ENCODE data around the gene CNST.
"Not testable (repeated sequence)": the region's sequence is repeated elsewhere in the genome, so short reads cannot be mapped to it uniquely, and the experiment has no call there.

The CNST gene

DNA sequence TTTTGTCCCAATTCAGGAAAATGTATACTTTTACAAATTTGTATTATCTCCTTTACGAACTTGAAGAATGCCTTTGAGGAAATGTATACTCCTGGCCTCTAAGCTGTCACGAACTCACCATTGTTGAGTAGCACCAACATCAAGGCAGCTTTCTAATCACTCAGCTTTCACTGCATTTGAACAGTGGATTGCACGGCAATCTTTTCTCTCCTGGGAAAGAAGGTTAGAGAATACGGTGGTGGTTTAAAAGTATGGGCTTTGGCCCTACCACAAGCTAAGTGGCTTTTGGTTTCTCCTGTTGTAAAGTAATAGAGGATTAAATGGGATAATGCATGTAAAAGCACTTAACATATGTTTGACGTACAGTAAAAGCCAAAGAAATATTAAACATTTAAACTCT is 57.8 kb downstream of the CNST start:
- Histone ChIP-seq H3K27me3 (ENCODE audit: control insufficient read depth, insufficient read depth, low read length) (no peaks in the 10 kb centered on the region), H3K9ac (ENCODE audit: low read length) (no peak overlapping the region), H3K4me3 (ENCODE audit: low read depth, low read length) (no peak overlapping the region), H3K27ac (ENCODE audit: low read depth, low read length) (no peak overlapping the region), H3K4me1 (ENCODE audit: control insufficient read depth, insufficient read depth, low read length) (no peaks in the 10 kb centered on the region), H3K36me3 (ENCODE audit: control insufficient read depth, insufficient read depth, low read length) (no peaks in the 10 kb centered on the region), H3K9me3 (ENCODE audit: control insufficient read depth, insufficient read depth, low read depth, low read length) (0 out of 2 replicates have a peak, but pooled peaks cover 2% of the 10 kb centered on the region)

DNA sequence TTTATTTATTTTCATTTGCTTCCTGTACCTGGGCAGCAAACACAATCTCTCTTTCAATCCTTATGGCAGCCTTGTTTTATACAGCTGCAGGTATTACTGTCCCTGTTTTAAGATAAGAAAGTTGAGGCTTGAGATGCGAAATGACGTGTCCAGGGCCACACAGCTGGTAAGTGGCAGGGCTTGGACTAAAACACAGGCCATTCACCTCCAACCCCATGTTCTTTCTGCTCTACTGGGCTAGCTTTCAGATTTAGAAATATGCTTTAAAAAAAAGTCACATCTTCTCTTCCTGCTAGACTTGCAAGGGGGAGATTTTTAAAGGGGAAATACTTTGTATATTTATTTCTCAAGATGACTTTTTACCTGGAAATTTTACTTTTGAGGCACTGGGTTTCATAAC is 62.8 kb downstream of the CNST start:
- Histone ChIP-seq H3K4me1 (ENCODE audit: control insufficient read depth, insufficient read depth, low read length) (no peaks in the 10 kb centered on the region; the same call in 1 of the 2 replicates), H3K27ac (ENCODE audit: low read depth, low read length) (no peak overlapping the region), H3K27me3 (ENCODE audit: control insufficient read depth, insufficient read depth, low read length) (no peaks in the 10 kb centered on the region), H3K4me3 (ENCODE audit: low read depth, low read length) (no peak overlapping the region), H3K36me3 (ENCODE audit: control insufficient read depth, insufficient read depth, low read length) (peaks cover 10% of the 10 kb centered on the region), H3K9ac (ENCODE audit: low read length) (no peak overlapping the region), H3K9me3 (ENCODE audit: control insufficient read depth, insufficient read depth, low read depth, low read length) (0 out of 2 replicates have a peak, but pooled peaks cover 2% of the 10 kb centered on the region)

GRCh38 chr1:246629976-246630375 is 63.7 kb downstream of the CNST start:
- peaks cover 15% of the 10 kb centered on the region for H3K36me3 ChIP-seq (ENCODE audit: control insufficient read depth, insufficient read depth, low read length)
- H3K27me3 ChIP-seq (ENCODE audit: control insufficient read depth, insufficient read depth, low read length): no peaks in the 10 kb centered on the region
- H3K9ac ChIP-seq (ENCODE audit: low read length): no peak overlapping the region
- H3K4me1 ChIP-seq (ENCODE audit: control insufficient read depth, insufficient read depth, low read length): no peaks in the 10 kb centered on the region; the same call in 1 of the 2 replicates
- no peak overlapping the region for H3K4me3 ChIP-seq (ENCODE audit: low read depth, low read length)
- no peak overlapping the region for H3K27ac ChIP-seq (ENCODE audit: low read depth, low read length)
- H3K9me3 ChIP-seq (ENCODE audit: control insufficient read depth, insufficient read depth, low read depth, low read length): 0 out of 2 replicates have a peak, but pooled peaks cover 2% of the 10 kb centered on the region

GRCh38 chr1:246631426-246631825 is 65.2 kb downstream of the CNST start:
- Histone ChIP-seq H3K27me3 (ENCODE audit: control insufficient read depth, insufficient read depth, low read length) (no peaks in the 10 kb centered on the region), H3K4me1 (ENCODE audit: control insufficient read depth, insufficient read depth, low read length) (no peaks in the 10 kb centered on the region; the same call in 1 of the 2 replicates), H3K27ac (ENCODE audit: low read depth, low read length) (no peak overlapping the region), H3K4me3 (ENCODE audit: low read depth, low read length) (no peak overlapping the region), H3K9me3 (ENCODE audit: control insufficient read depth, insufficient read depth, low read depth, low read length) (0 out of 2 replicates have a peak, but pooled peaks cover 2% of the 10 kb centered on the region), H3K36me3 (ENCODE audit: control insufficient read depth, insufficient read depth, low read length) (peaks cover 15% of the 10 kb centered on the region), H3K9ac (ENCODE audit: low read length) (no peak overlapping the region)

DNA sequence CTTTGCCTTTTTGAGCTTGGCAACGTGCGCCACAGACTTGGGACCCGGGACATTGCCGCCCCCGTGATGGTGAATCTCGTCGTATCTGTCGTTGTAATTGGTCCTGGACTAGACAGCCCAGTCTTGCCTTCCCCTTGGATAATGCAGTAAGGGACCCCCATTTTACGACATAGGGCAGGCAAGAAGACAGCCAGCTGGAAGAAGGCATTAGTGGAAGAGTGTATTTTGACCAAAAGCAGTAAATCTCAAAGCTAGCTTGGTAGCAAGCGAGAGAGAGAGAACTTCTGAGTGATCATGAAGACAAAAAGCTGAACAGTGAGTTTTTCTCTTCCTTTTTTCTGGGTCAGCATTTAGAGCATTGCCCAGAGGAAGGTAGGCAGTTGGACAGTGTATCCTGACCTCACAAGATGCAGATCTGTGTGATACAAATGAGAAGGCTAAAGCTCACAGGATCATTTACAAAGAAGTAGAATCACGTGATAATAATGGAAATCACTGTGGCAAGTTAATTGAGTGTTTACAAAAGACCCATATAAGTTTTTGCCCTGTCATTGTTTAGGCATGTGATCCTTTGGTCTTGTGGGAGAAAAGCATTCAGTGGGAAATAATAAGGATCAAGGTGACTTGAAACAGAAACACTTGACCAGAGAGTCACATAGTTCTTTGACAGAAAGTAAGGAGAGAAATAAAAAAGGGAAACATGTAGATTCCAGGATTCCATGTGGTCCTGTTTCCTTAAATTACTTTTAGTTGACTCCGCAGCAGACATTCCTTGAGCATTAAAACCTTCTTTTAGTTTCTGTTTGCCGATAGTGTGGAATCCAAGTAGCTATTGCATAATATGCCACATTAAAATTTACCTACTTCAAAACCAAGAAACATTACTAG is 66.3 kb downstream of the CNST start:
- H3K4me1 ChIP-seq (ENCODE audit: control insufficient read depth, insufficient read depth, low read length): no peaks in the 10 kb centered on the region; the same call in 1 of the 2 replicates
- peaks cover 25% of the 10 kb centered on the region for H3K36me3 ChIP-seq (ENCODE audit: control insufficient read depth, insufficient read depth, low read length)
- 0 out of 2 replicates have a peak overlapping the region, but pooled peaks have one; percentile 60 for H3K27ac ChIP-seq (ENCODE audit: low read depth, low read length)
- no peaks in the 10 kb centered on the region for H3K27me3 ChIP-seq (ENCODE audit: control insufficient read depth, insufficient read depth, low read length)
- H3K4me3 ChIP-seq (ENCODE audit: low read depth, low read length): no peak overlapping the region
- H3K9ac ChIP-seq (ENCODE audit: low read length): no peak overlapping the region
- no peaks in the 10 kb centered on the region for H3K9me3 ChIP-seq (ENCODE audit: control insufficient read depth, insufficient read depth, low read depth, low read length)

DNA sequence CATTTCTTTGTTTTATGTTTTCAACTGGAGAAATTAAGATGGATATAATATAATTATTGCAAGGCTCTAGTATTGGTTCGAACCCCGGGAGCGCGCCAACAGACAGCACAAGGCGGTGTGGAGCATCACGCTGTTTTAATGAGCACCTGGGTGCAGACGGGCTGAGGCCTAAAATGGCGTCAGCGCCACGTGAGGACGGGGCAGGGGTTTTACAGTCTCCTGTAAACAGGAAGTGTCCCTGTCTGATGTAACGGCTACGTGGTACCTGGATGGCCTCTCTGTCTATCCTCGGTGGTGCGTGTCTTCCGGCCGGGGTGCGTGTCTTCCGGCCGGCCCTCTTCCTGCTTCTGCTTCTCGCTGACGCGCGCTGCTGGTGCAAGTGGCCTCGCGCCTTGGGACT is 68.4 kb downstream of the CNST start:
- not testable (repeated sequence) for H3K27me3 ChIP-seq (ENCODE audit: control insufficient read depth, insufficient read depth, low read length); H3K4me1 ChIP-seq (ENCODE audit: control insufficient read depth, insufficient read depth, low read length); H3K9ac ChIP-seq (ENCODE audit: low read length); H3K27ac ChIP-seq (ENCODE audit: low read depth, low read length); H3K9me3 ChIP-seq (ENCODE audit: control insufficient read depth, insufficient read depth, low read depth, low read length); H3K4me3 ChIP-seq (ENCODE audit: low read depth, low read length)
- H3K36me3 ChIP-seq (ENCODE audit: control insufficient read depth, insufficient read depth, low read length): peaks cover 27% of the 10 kb centered on the region

- no peaks in the 10 kb centered on the region for H3K9me3 ChIP-seq (ENCODE audit: control insufficient read depth, insufficient read depth, low read depth, low read length)
Measured at GRCh38 chr1:246638941-246639655, 72.8 kb downstream of the CNST start.

GRCh38 chr1:246639732-246640131 is 73.5 kb downstream of the CNST start:
- H3K36me3 ChIP-seq (ENCODE audit: control insufficient read depth, insufficient read depth, low read length): peaks cover 21% of the 10 kb centered on the region
- H3K27ac ChIP-seq (ENCODE audit: low read depth, low read length): no peak overlapping the region
- H3K4me3 ChIP-seq (ENCODE audit: low read depth, low read length): no peak overlapping the region
- H3K4me1 ChIP-seq (ENCODE audit: control insufficient read depth, insufficient read depth, low read length): no peaks in the 10 kb centered on the region
- H3K27me3 ChIP-seq (ENCODE audit: control insufficient read depth, insufficient read depth, low read length): no peaks in the 10 kb centered on the region
- no peak overlapping the region for H3K9ac ChIP-seq (ENCODE audit: low read length)
- no peaks in the 10 kb centered on the region for H3K9me3 ChIP-seq (ENCODE audit: control insufficient read depth, insufficient read depth, low read depth, low read length)

More at GRCh38 chr1:246638941-246639655, 72.8 kb downstream of the CNST start:
- no peak overlapping the region for H3K27ac ChIP-seq (ENCODE audit: low read depth, low read length)
- no peak overlapping the region for H3K9ac ChIP-seq (ENCODE audit: low read length)
- H3K27me3 ChIP-seq (ENCODE audit: control insufficient read depth, insufficient read depth, low read length): no peaks in the 10 kb centered on the region
- H3K36me3 ChIP-seq (ENCODE audit: control insufficient read depth, insufficient read depth, low read length): peaks cover 23% of the 10 kb centered on the region
- no peak overlapping the region for H3K4me3 ChIP-seq (ENCODE audit: low read depth, low read length)
- no peaks in the 10 kb centered on the region for H3K4me1 ChIP-seq (ENCODE audit: control insufficient read depth, insufficient read depth, low read length)

GRCh38 chr1:246640747-246641146 is 74.5 kb downstream of the CNST start:
- Histone ChIP-seq H3K36me3 (ENCODE audit: control insufficient read depth, insufficient read depth, low read length) (peaks cover 24% of the 10 kb centered on the region), H3K4me3 (ENCODE audit: low read depth, low read length) (no peak overlapping the region), H3K9me3 (ENCODE audit: control insufficient read depth, insufficient read depth, low read depth, low read length) (no peaks in the 10 kb centered on the region), H3K9ac (ENCODE audit: low read length) (no peak overlapping the region), H3K27me3 (ENCODE audit: control insufficient read depth, insufficient read depth, low read length) (no peaks in the 10 kb centered on the region), H3K27ac (ENCODE audit: low read depth, low read length) (no peak overlapping the region), H3K4me1 (ENCODE audit: control insufficient read depth, insufficient read depth, low read length) (no peaks in the 10 kb centered on the region)

- H3K36me3 ChIP-seq (ENCODE audit: control insufficient read depth, insufficient read depth, low read length): peaks cover 24% of the 10 kb centered on the region
- no peaks in the 10 kb centered on the region for H3K9me3 ChIP-seq (ENCODE audit: control insufficient read depth, insufficient read depth, low read depth, low read length)
- no peak overlapping the region for H3K27ac ChIP-seq (ENCODE audit: low read depth, low read length)
- H3K9ac ChIP-seq (ENCODE audit: low read length): no peak overlapping the region
- no peaks in the 10 kb centered on the region for H3K4me1 ChIP-seq (ENCODE audit: control insufficient read depth, insufficient read depth, low read length)
- no peak overlapping the region for H3K4me3 ChIP-seq (ENCODE audit: low read depth, low read length)
- H3K27me3 ChIP-seq (ENCODE audit: control insufficient read depth, insufficient read depth, low read length): no peaks in the 10 kb centered on the region
Measured at GRCh38 chr1:246641394-246641793, 75.1 kb downstream of the CNST start.

GRCh38 chr1:246642719-246643118 is 76.5 kb downstream of the CNST start:
- peaks cover 16% of the 10 kb centered on the region for H3K36me3 ChIP-seq (ENCODE audit: control insufficient read depth, insufficient read depth, low read length)
- H3K27ac ChIP-seq (ENCODE audit: low read depth, low read length): no peak overlapping the region
- H3K4me3 ChIP-seq (ENCODE audit: low read depth, low read length): no peak overlapping the region
- no peaks in the 10 kb centered on the region for H3K27me3 ChIP-seq (ENCODE audit: control insufficient read depth, insufficient read depth, low read length)
- peaks cover 6% of the 10 kb centered on the region for H3K4me1 ChIP-seq (ENCODE audit: control insufficient read depth, insufficient read depth, low read length)
- H3K9ac ChIP-seq (ENCODE audit: low read length): no peak overlapping the region
- no peaks in the 10 kb centered on the region for H3K9me3 ChIP-seq (ENCODE audit: control insufficient read depth, insufficient read depth, low read depth, low read length)

Data from HUES6 (cell line).